Kidney epithelial cell (primary cell): ENCODE data around the gene STK32B. TPM values are rescaled to one million over a fixed set of nuclear protein-coding genes. Genes with fewer than 3 reads are reported as not detected.

Experiments used
- DNase-seq: peaks from one replicate; pipeline ENCODE4 v3.0.0-alpha.2; 2010; ENCODE audit warnings: low read depth
- H3K27me3 ChIP-seq: 2 replicates; pipeline ENCODE4 v1.6.0; 2011; ENCODE audit warnings: low read length; ENCODE audit not compliant: control insufficient read depth, insufficient read depth
- H3K36me3 ChIP-seq: 2 replicates; pipeline ENCODE4 v1.5.1; 2011; ENCODE audit warnings: low read length; ENCODE audit not compliant: control insufficient read depth, insufficient read depth
- H3K4me3 ChIP-seq: 2 replicates; pipeline ENCODE4 v1.5.1; 2011; ENCODE audit warnings: low read depth, mild to moderate bottlenecking, control low read depth, low read length
- total RNA-seq: library from RNA; depleted of rRNA; stranded (reverse); fragments of >200 nt; gene quantifications from 2 replicates; pipeline ENCODE4 v1.2.3, GENCODE V29; 2015
- TF ChIP-seq, protein P1 (sequence below): IDR thresholded peaks from 2 replicates; pipeline ENCODE4 v1.5.1; 2011; ENCODE audit warnings: mild to moderate bottlenecking, moderate library complexity, low read length, control low read depth, inconsistent platforms; ENCODE audit not compliant: insufficient read depth, poor library complexity, severe bottlenecking

The STK32B gene
- total RNA-seq, 1 donor from 2014 or later, result 3.6 TPM

- H3K36me3 ChIP-seq, result no peaks in the 10 kb centered on the region
- H3K4me3 ChIP-seq, result no peak overlapping the region
- no peak for DNase-seq
- no peaks in the 10 kb centered on the region for H3K27me3 ChIP-seq
- TF ChIP-seq, protein P1, sequence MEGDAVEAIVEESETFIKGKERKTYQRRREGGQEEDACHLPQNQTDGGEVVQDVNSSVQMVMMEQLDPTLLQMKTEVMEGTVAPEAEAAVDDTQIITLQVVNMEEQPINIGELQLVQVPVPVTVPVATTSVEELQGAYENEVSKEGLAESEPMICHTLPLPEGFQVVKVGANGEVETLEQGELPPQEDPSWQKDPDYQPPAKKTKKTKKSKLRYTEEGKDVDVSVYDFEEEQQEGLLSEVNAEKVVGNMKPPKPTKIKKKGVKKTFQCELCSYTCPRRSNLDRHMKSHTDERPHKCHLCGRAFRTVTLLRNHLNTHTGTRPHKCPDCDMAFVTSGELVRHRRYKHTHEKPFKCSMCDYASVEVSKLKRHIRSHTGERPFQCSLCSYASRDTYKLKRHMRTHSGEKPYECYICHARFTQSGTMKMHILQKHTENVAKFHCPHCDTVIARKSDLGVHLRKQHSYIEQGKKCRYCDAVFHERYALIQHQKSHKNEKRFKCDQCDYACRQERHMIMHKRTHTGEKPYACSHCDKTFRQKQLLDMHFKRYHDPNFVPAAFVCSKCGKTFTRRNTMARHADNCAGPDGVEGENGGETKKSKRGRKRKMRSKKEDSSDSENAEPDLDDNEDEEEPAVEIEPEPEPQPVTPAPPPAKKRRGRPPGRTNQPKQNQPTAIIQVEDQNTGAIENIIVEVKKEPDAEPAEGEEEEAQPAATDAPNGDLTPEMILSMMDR, result no peak
Observed at GRCh38 chr4:5133201-5133600, 81.9 kb downstream of the STK32B start.

DNA sequence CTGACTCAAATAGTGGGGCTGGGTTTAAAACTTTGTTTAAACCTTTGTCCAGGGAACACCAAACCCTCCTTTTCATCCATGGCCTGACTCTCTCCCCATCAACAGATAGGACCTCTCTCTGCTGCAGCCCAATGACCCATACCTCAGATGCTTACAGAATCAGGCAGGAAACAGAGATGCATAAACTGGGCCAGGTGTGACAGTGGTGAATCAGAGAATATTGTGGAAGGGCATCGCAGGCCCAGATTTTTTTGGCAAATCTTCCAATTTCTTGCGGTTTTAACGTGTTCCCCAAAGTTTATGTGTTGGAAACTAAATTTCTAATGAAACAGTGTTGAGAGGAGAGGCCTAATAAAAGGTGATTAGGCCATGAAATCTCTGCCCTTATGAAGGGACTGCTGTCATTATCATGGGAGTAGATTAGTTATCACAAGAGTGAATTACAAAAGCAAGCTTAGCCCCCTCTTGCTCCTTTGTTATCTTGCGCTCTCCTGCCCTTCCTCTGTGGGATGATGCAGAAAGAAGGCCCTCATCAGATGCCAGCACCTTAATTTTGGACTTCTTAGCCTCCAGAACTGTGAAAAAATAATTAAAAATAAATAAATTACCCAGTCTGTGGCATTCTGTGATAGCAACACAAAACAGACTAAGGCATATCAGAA is 82.8 kb downstream of the STK32B start:
- Histone ChIP-seq H3K36me3 (no peaks in the 10 kb centered on the region), H3K27me3 (no peaks in the 10 kb centered on the region), H3K4me3 (no peak overlapping the region)
- DNase-seq, result no peak
- TF ChIP-seq, protein P1, result no peak

DNA sequence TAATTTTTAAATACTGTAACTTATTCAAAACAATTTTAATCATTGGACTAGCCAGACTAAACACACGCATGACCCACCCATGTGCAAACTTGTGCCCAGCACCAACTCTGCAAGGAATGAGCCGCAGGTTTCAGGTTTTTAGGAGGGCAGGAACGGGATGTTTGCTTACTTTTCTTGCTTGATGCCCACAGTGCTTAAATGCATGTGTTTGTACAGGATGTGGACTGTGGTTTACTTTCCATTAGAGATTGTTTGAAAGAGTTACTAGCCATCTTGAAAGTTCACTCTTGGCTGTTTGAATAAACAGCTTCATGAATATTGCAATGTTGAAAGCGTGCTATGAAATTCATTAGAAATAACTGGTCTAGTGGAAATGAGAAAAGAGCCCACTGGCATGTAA is 83.3 kb downstream of the STK32B start:
- no peak for DNase-seq
- TF ChIP-seq, protein P1, result no peak
- H3K4me3 ChIP-seq, result no peak overlapping the region
- H3K27me3 ChIP-seq, result no peaks in the 10 kb centered on the region
- H3K36me3 ChIP-seq, result no peaks in the 10 kb centered on the region

- TF ChIP-seq, protein P1, result no peak
Observed at GRCh38 chr4:5137226-5137625, 85.9 kb downstream of the STK32B start.

DNA sequence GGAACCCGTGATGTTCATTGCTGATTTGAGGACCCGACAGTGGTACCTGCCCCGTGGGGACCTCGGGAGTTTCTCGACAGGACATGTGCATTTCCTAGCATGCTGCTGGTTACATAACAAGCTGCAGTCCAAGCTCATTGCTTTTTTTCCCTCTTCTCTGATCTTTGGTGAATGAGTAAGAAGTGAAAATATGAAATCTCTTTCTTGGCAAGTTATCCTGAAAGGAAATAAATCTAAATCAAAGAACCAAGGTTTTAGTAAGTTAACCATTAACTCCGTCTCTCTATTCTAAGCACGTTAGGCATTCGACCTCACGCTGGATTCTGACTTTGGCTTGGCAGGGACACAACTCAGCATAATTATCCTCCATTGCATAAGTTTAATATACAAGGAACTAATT is 86.6 kb downstream of the STK32B start:
- TF ChIP-seq, protein P1, result no peak
- no peaks in the 10 kb centered on the region for H3K27me3 ChIP-seq
- H3K4me3 ChIP-seq, result no peak overlapping the region
- no peak for DNase-seq
- H3K36me3 ChIP-seq, result no peaks in the 10 kb centered on the region

More at GRCh38 chr4:5137226-5137625, 85.9 kb downstream of the STK32B start:
- H3K4me3 ChIP-seq, result no peak overlapping the region
- H3K27me3 ChIP-seq, result no peaks in the 10 kb centered on the region
- no peak for DNase-seq
- no peaks in the 10 kb centered on the region for H3K36me3 ChIP-seq

DNA sequence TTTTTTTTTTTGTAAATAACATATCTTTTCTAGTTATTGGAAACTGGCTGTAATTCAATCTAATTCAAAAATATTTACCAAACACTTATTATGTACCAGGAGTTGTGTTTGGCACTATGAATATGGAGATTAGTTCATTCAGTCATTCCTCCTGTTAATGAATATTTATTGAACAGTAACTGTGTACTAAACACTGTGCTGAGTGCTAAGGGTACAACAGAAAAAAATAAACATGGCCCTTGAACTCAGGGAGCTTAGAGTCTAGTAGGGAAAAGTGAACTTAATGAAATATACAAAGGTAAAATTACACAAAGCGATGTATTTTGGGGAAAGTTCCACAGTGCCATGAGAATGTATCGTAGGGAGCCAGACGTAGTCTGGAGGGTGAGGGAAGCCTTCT is 87.1 kb downstream of the STK32B start:
- no peak overlapping the region for H3K4me3 ChIP-seq
- no peaks in the 10 kb centered on the region for H3K36me3 ChIP-seq
- DNase-seq, result no peak
- H3K27me3 ChIP-seq, result no peaks in the 10 kb centered on the region
- TF ChIP-seq, protein P1, result no peak
